DND-41 (cell line): Measurements from ENCODE around the gene LRRC15.

Experiments used
- ATAC-seq: fragments of 200-7000 bp; cut with Tn5 transposase; 3 replicates; pipeline ENCODE4 v1.9.1; 2021; ENCODE audit warnings: low read depth; ENCODE audit not compliant: insufficient read depth
- DNase-seq: peaks from one replicate; pipeline ENCODE4 v3.0.0-alpha.2; 2020
- H2AFZ ChIP-seq: 2 replicates; pipeline ENCODE4 v1.6.0; 2012; ENCODE audit warnings: low read depth, low read length
- H3K27ac ChIP-seq: 2 replicates; pipeline ENCODE4 v1.5.1; 2012; ENCODE audit warnings: low read length, inconsistent platforms
- H3K27me3 ChIP-seq: fragments of 200-600 bp; sonication (generic); 2 replicates; pipeline ENCODE4 v1.6.0; 2012; ENCODE audit warnings: low read length, mild to moderate bottlenecking, inconsistent platforms; ENCODE audit not compliant: insufficient read depth, poor library complexity
- H3K36me3 ChIP-seq: 2 replicates; pipeline ENCODE4 v1.5.1; 2012; ENCODE audit warnings: low read length, inconsistent platforms; ENCODE audit not compliant: insufficient read depth
- H3K4me1 ChIP-seq: 2 replicates; pipeline ENCODE4 v1.5.1; 2012; ENCODE audit warnings: mild to moderate bottlenecking, low read length; ENCODE audit not compliant: insufficient read depth
- H3K4me2 ChIP-seq: 2 replicates; pipeline ENCODE4 v1.6.0; 2012; ENCODE audit warnings: mild to moderate bottlenecking, moderate library complexity, low read length, inconsistent platforms; ENCODE audit not compliant: insufficient read depth
- H3K4me3 ChIP-seq, 2 experiments: fragments of 200-600 bp in 1 of 2; shearing (Covaris generic) in 1 of 2; 2 replicates each; pipeline ENCODE4 v1.5.1; 2012 to 2016; ENCODE audit warnings: inconsistent platforms in 2 of 2, low read length in 2 of 2, mild to moderate bottlenecking in 2 of 2, low read depth in 1 of 2, moderate library complexity in 1 of 2
- H3K79me2 ChIP-seq: 2 replicates; pipeline ENCODE4 v1.6.0; 2012; ENCODE audit warnings: low read length, inconsistent platforms; ENCODE audit not compliant: insufficient read depth
- H3K9ac ChIP-seq: 2 replicates; pipeline ENCODE4 v1.6.0; 2012; ENCODE audit warnings: low read depth, mild to moderate bottlenecking, inconsistent platforms, low read length, moderate library complexity
- H3K9me3 ChIP-seq: 2 replicates; pipeline ENCODE4 v1.5.1; 2012; ENCODE audit warnings: low read length, moderate library complexity, mild to moderate bottlenecking, inconsistent platforms; ENCODE audit not compliant: insufficient read depth, severe bottlenecking
- H4K20me1 ChIP-seq: 2 replicates; pipeline ENCODE4 v1.6.0; 2012; ENCODE audit warnings: low read length; ENCODE audit not compliant: insufficient read depth
- CTCF ChIP-seq: IDR thresholded peaks from 2 replicates; pipeline ENCODE4 v1.5.1; 2012; ENCODE audit warnings: borderline replicate concordance, low read length, moderate library complexity, mild to moderate bottlenecking; ENCODE audit not compliant: poor library complexity, severe bottlenecking; ENCODE audit errors: extremely low read depth
- EZH2 ChIP-seq: IDR thresholded peaks from 3 replicates; pipeline ENCODE4 v1.6.1; 2012; ENCODE audit warnings: borderline replicate concordance, low read depth, mild to moderate bottlenecking, moderate library complexity, low read length, inconsistent platforms; ENCODE audit not compliant: severe bottlenecking

LRRC15 gene

GRCh38 chr3:194348354-194348753 lies 21.2 kb downstream of the LRRC15 start:
- Histone ChIP-seq H3K27me3 (no peaks in the 10 kb centered on the region), H3K36me3 (no peaks in the 10 kb centered on the region), H2AFZ (no peak overlapping the region), H4K20me1 (no peaks in the 10 kb centered on the region), H3K9me3 (no peaks in the 10 kb centered on the region), H3K4me1 (no peaks in the 10 kb centered on the region), H3K4me3 (no peak overlapping the region), H3K79me2 (no peaks in the 10 kb centered on the region), H3K9ac (no peak overlapping the region), H3K27ac (no peak overlapping the region), H3K4me2 (no peak overlapping the region)
- TF ChIP-seq EZH2 (no peak), CTCF (no peak)
- DNase-seq, result no peak
- no peak for ATAC-seq

DNA sequence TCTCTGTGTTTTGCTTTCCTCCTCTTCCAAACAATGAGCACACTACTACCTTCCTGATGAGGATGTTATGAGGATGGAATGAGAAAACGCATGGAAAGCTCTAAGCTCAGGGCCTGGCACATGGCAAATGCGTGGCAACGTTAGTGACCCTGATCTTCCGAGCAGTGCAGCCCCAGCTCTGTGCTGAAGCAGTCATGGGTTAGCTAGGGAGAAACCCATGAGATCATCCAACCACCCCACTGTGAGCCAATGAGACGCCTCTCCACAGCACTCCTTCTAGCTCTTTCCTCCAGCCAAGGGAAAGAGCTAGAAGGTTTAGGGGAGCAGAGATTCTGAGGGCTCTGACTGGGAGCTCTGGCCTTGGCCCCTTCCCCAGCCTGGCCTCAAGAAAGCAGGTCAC lies 22.9 kb downstream of the LRRC15 start:
- Histone ChIP-seq H3K4me1 (no peaks in the 10 kb centered on the region), H3K9ac (no peak overlapping the region), H3K36me3 (no peaks in the 10 kb centered on the region), H2AFZ (no peak overlapping the region), H3K4me3 (no peak overlapping the region), H3K27ac (no peak overlapping the region), H3K27me3 (no peaks in the 10 kb centered on the region), H3K4me2 (no peak overlapping the region), H3K79me2 (no peaks in the 10 kb centered on the region), H4K20me1 (no peaks in the 10 kb centered on the region), H3K9me3 (no peaks in the 10 kb centered on the region)
- DNase-seq (no peak), ATAC-seq (no peak)
- TF ChIP-seq CTCF (no peak), EZH2 (no peak)

DNA sequence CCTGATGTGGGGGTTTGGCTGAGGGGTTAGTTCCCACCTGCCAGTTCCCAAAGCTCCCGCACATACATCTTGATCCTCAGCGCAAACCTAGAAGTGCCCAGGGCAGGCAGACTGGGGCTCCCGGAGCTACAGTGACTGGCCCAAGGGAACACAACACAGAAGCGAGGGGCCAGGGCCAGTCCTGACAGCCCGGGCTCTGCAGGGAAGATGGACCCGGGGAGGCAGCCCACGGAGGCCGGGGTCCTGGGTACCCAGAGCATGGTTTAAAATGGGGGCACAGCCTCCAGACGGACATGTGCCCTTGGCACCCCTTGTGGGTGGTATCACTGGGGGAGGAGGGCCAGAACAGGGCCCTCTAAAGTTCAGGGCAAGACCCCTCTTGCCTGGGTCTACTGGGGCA lies 23.5 kb downstream of the LRRC15 start:
- no peaks in the 10 kb centered on the region for H3K9me3 ChIP-seq
- DNase-seq (no peak), ATAC-seq (no peak)
- no peak overlapping the region for H3K27ac ChIP-seq
- H2AFZ ChIP-seq, result no peak overlapping the region
- H3K9ac ChIP-seq, result no peak overlapping the region
- no peaks in the 10 kb centered on the region for H3K4me1 ChIP-seq
- H3K27me3 ChIP-seq, result no peaks in the 10 kb centered on the region
- no peaks in the 10 kb centered on the region for H4K20me1 ChIP-seq
- no peak overlapping the region for H3K4me2 ChIP-seq
- TF ChIP-seq CTCF (no peak), EZH2 (no peak)
- no peak overlapping the region for H3K4me3 ChIP-seq
- no peaks in the 10 kb centered on the region for H3K79me2 ChIP-seq
- no peaks in the 10 kb centered on the region for H3K36me3 ChIP-seq

DNA sequence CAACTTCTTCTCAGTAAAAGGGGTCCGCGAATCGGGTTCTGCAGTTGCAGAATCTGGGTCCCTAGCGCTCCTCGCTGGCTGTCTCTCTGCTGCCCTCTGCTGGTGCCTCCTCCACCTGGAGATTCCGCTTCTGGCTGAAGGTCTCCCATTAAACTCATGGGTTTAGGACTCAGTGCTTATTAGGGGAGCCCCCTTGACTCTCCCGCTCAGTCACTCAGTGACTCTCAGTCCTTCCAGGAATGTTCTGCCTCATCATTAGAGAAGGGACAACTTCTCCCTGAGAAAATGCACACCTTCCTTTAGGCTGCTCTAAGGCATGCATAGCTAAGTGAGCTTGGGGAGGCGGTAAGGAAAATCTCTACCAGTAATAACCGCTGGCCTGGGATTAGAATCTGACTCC lies 25.5 kb downstream of the LRRC15 start:
- no peaks in the 10 kb centered on the region for H3K27me3 ChIP-seq
- no peak overlapping the region for H3K4me2 ChIP-seq
- TF ChIP-seq EZH2 (no peak), CTCF (peak; percentile 94)
- H3K9ac ChIP-seq, result no peak overlapping the region
- DNase-seq, result peak; percentile 72
- ATAC-seq, result peak; percentile 79
- H3K27ac ChIP-seq, result no peak overlapping the region
- H3K4me1 ChIP-seq, result no peaks in the 10 kb centered on the region
- no peak overlapping the region for H3K4me3 ChIP-seq
- H3K36me3 ChIP-seq, result no peaks in the 10 kb centered on the region
- H2AFZ ChIP-seq, result no peak overlapping the region
- no peaks in the 10 kb centered on the region for H4K20me1 ChIP-seq
- H3K9me3 ChIP-seq, result no peaks in the 10 kb centered on the region
- H3K79me2 ChIP-seq, result no peaks in the 10 kb centered on the region
